Activated effector memory CD4-positive, alpha-beta T cell treated with anti-CD3 and anti-CD28 coated beads, Interleukin-2, amount 50 U/mL, for 16 hours (primary cell): Measurements from ENCODE around the gene MEA1.

Experiments used
- DNase-seq: peaks from one replicate; pipeline ENCODE4 v3.0.0-alpha.2; 2020

Gene MEA1

GRCh38 chr6:43037706-43038105, 24.0 kb upstream of the MEA1 start:
- DNase-seq: no peak

- no peak for DNase-seq
These were observed 23.5 kb upstream of the MEA1 start for GRCh38 chr6:43037197-43037596.

GRCh38 chr6:43036712-43037111, 23.0 kb upstream of the MEA1 start:
- DNase-seq: no peak

- DNase-seq: no peak
These were observed 21.9 kb upstream of the MEA1 start for GRCh38 chr6:43035495-43036194.

- no peak for DNase-seq
These were observed 20.4 kb upstream of the MEA1 start for GRCh38 chr6:43034190-43034525.

GRCh38 chr6:43033496-43034189, 19.9 kb upstream of the MEA1 start:
- no peak for DNase-seq

- no peak for DNase-seq
These were observed 18.6 kb upstream of the MEA1 start for GRCh38 chr6:43032326-43032725.

- DNase-seq: no peak
These were observed 15.4 kb upstream of the MEA1 start for GRCh38 chr6:43029120-43029519.

GRCh38 chr6:43026365-43026764, 12.6 kb upstream of the MEA1 start:
- no peak for DNase-seq

- no peak for DNase-seq
These were observed 10.7 kb upstream of the MEA1 start for GRCh38 chr6:43024436-43024835.

- peak; percentile 91 for DNase-seq
These were observed 7.7 kb upstream of the MEA1 start, which contains the start of gene RRP36 for GRCh38 chr6:43021270-43022047. Gene RRP36 (plus strand): TSS chr6:43021623. CDS start chr6:43021655, 32 bp downstream.

GRCh38 chr6:43020847-43021246, 7.1 kb upstream of the MEA1 start:
- DNase-seq: no peak

GRCh38 chr6:43020052-43020705, 6.4 kb upstream of the MEA1 start:
- no peak for DNase-seq

GRCh38 chr6:43019152-43019551, 5.4 kb upstream of the MEA1 start:
- DNase-seq: no peak

- DNase-seq: no peak
These were observed 3.2 kb upstream of the MEA1 start for GRCh38 chr6:43016943-43017334.

GRCh38 chr6:43016176-43016942, 2.6 kb upstream of the MEA1 start:
- DNase-seq: no peak

GRCh38 chr6:43014434-43014909, 726 bp upstream of the MEA1 start:
- no peak for DNase-seq

GRCh38 chr6:43013097-43013842, 476 bp downstream of the MEA1 start:
- no peak for DNase-seq

- DNase-seq: no peak
These were observed 1.4 kb downstream of the MEA1 start for GRCh38 chr6:43012364-43012763.

- no peak for DNase-seq
These were observed 2.5 kb downstream of the MEA1 start for GRCh38 chr6:43011207-43011606.

- peak; percentile 74 for DNase-seq
These were observed 4.6 kb downstream of the MEA1 start for GRCh38 chr6:43009124-43009523.

- no peak for DNase-seq
These were observed 6.6 kb downstream of the MEA1 start for GRCh38 chr6:43007126-43007525.
